Osteoblast (primary cell): ENCODE data around the gene MESD. TPM values are rescaled to one million over a fixed set of nuclear protein-coding genes. Genes with fewer than 3 reads are reported as not detected.
"Not testable (repeated sequence)": the region's sequence is repeated elsewhere in the genome, so short reads cannot be mapped to it uniquely, and the experiment has no call there.

Experiments
- DNase-seq: peaks from one replicate; pipeline ENCODE4 v3.0.0; 2011; ENCODE audit warnings: low spot score, mixed read lengths; ENCODE audit not compliant: insufficient read length; ENCODE audit errors: missing footprints
- H2AFZ ChIP-seq: 2 replicates; pipeline ENCODE4 v1.6.0; 2011; ENCODE audit warnings: mild to moderate bottlenecking, low read length
- H3K27ac ChIP-seq: 2 replicates; pipeline ENCODE4 v1.5.1; 2011; ENCODE audit warnings: mild to moderate bottlenecking, low read depth, low read length, moderate library complexity
- H3K27me3 ChIP-seq: 2 replicates; pipeline ENCODE4 v1.6.0; 2012; ENCODE audit warnings: mild to moderate bottlenecking, control low read depth, inconsistent platforms, low read length, moderate library complexity; ENCODE audit not compliant: insufficient read depth
- H3K36me3 ChIP-seq: 2 replicates; pipeline ENCODE4 v1.5.1; 2011; ENCODE audit warnings: mild to moderate bottlenecking, low read length, control low read depth, moderate library complexity; ENCODE audit not compliant: insufficient read depth
- H3K4me1 ChIP-seq: 2 replicates; pipeline ENCODE4 v1.5.1; 2011; ENCODE audit warnings: mild to moderate bottlenecking, low read length, control low read depth, moderate library complexity; ENCODE audit not compliant: insufficient read depth
- H3K4me2 ChIP-seq: 2 replicates; pipeline ENCODE4 v1.6.0; 2011; ENCODE audit warnings: mild to moderate bottlenecking, low read length; ENCODE audit not compliant: insufficient read depth
- H3K4me3 ChIP-seq: fragments of 200-600 bp; sonication (generic); 3 replicates; pipeline ENCODE4 v1.5.1; 2012; ENCODE audit warnings: mild to moderate bottlenecking, low read length, inconsistent platforms; ENCODE audit not compliant: insufficient read depth
- H3K79me2 ChIP-seq: 2 replicates; pipeline ENCODE4 v1.6.0; 2012; ENCODE audit warnings: mild to moderate bottlenecking, low read length, control low read depth, inconsistent platforms; ENCODE audit not compliant: insufficient read depth
- H3K9me3 ChIP-seq: 2 replicates; pipeline ENCODE4 v1.5.1; 2011; ENCODE audit warnings: low read depth, low read length, control low read depth
- H4K20me1 ChIP-seq: 2 replicates; pipeline ENCODE4 v1.6.0; 2012; ENCODE audit warnings: mild to moderate bottlenecking, low read length, control low read depth; ENCODE audit not compliant: insufficient read depth
- CTCF ChIP-seq: IDR thresholded peaks from 2 replicates; pipeline ENCODE4 v1.5.1; 2011; ENCODE audit warnings: mild to moderate bottlenecking, low read depth, low read length, moderate library complexity; ENCODE audit errors: extremely low read depth
- total RNA-seq: library from RNA; depleted of rRNA; stranded (reverse); fragments of >200 nt; gene quantifications from 2 replicates; pipeline ENCODE4 v1.2.3, GENCODE V29; 2012

The MESD gene
- total RNA-seq, 1 donor: 16.6 TPM

GRCh38 chr15:80967451-80967850 lies 22.2 kb downstream of the MESD start:
- Histone ChIP-seq H3K36me3 (peaks cover 4% of the 10 kb centered on the region), H3K27ac (no peak overlapping the region), H3K9me3 (no peaks in the 10 kb centered on the region), H2AFZ (no peak overlapping the region), H4K20me1 (peaks cover 7% of the 10 kb centered on the region), H3K4me2 (no peak overlapping the region), H3K4me3 (no peak overlapping the region), H3K79me2 (no peaks in the 10 kb centered on the region), H3K27me3 (no peaks in the 10 kb centered on the region), H3K4me1 (peaks cover 3% of the 10 kb centered on the region)
- TF ChIP-seq CTCF: no peak
- peak; percentile 37 for DNase-seq

GRCh38 chr15:80966431-80967197 lies 23.0 kb downstream of the MESD start:
- Histone ChIP-seq H3K79me2 (no peaks in the 10 kb centered on the region), H3K27ac (no peak overlapping the region), H4K20me1 (peaks cover 7% of the 10 kb centered on the region)

GRCh38 chr15:80965454-80965853 lies 24.2 kb downstream of the MESD start:
- not testable (repeated sequence) for H2AFZ ChIP-seq, H3K27ac ChIP-seq, H3K4me2 ChIP-seq

More at GRCh38 chr15:80966431-80967197, 23.0 kb downstream of the MESD start:
- Histone ChIP-seq H2AFZ (no peak overlapping the region), H3K4me2 (no peak overlapping the region), H3K9me3 (no peaks in the 10 kb centered on the region), H3K4me1 (peaks cover 3% of the 10 kb centered on the region), H3K4me3 (no peak overlapping the region), H3K27me3 (no peaks in the 10 kb centered on the region), H3K36me3 (peaks cover 4% of the 10 kb centered on the region)
- TF ChIP-seq CTCF: no peak
- DNase-seq: no peak

GRCh38 chr15:80958818-80959495 lies 30.7 kb downstream of the MESD start:
- no peaks in the 10 kb centered on the region for H3K27me3 ChIP-seq
- H3K4me3 ChIP-seq: no peak overlapping the region
- peaks cover 13% of the 10 kb centered on the region for H3K4me1 ChIP-seq
- no peak overlapping the region for H2AFZ ChIP-seq
- no peaks in the 10 kb centered on the region for H3K36me3 ChIP-seq
- no peak overlapping the region for H3K4me2 ChIP-seq
- H3K79me2 ChIP-seq: no peaks in the 10 kb centered on the region
- no peaks in the 10 kb centered on the region for H3K9me3 ChIP-seq
- H4K20me1 ChIP-seq: no peaks in the 10 kb centered on the region
- TF ChIP-seq CTCF: no peak
- DNase-seq: no peak
- H3K27ac ChIP-seq: no peak overlapping the region

More at GRCh38 chr15:80965454-80965853, 24.2 kb downstream of the MESD start:
- not testable (repeated sequence) for H3K9me3 ChIP-seq, H3K4me1 ChIP-seq, H3K36me3 ChIP-seq, H3K79me2 ChIP-seq, DNase-seq, H3K4me3 ChIP-seq, H3K27me3 ChIP-seq, H4K20me1 ChIP-seq
